Right lobe of liver (tissue), 4 donors: ENCODE data around the gene MKLN1.

Source experiments
- CTCF ChIP-seq, 4 donors: fragments of 200-600 bp in 3 of 4; fragments of 450-650 bp in 1 of 4; IDR thresholded peaks; one replicate each; pipeline versions ENCODE4 v1.5.1 to v1.8.0; 2016 to 2022; ENCODE audit warnings: antibody characterized with exemption in 4 of 4, mild to moderate bottlenecking in 2 of 4
- POLR2A ChIP-seq: fragments of 450-650 bp; IDR thresholded peaks from one replicate; pipeline ENCODE4 v1.6.1; 2017; ENCODE audit warnings: antibody characterized with exemption, mild to moderate bottlenecking
- donor health status: DM: no; HTN: no; CAD: no.
- donor health status: DM: no; HTN: no; CAD: no.
- donor health status: DM: no; HTN: yes; CAD: no.

- TF ChIP-seq CTCF (IDR thresholded peaks at IDR 0.05) (no peak), POLR2A (no peak)
These were observed 539 bp upstream of the MKLN1 start for GRCh38 chr7:131327049-131327625.
